Measurements from ENCODE around the gene FGF12.

Gene FGF12

GRCh38 chr3:192365571-192365970, 361.8 kb downstream of the FGF12 start:
- in situ Hi-C loops (cut with HindIII; ENCODE audit: low sequenced_read_pairs): no loop called here

- in situ Hi-C loops (cut with HindIII; ENCODE audit: low sequenced_read_pairs): no loop called here
Observed at GRCh38 chr3:192364316-192364715, 363.0 kb downstream of the FGF12 start.

DNA sequence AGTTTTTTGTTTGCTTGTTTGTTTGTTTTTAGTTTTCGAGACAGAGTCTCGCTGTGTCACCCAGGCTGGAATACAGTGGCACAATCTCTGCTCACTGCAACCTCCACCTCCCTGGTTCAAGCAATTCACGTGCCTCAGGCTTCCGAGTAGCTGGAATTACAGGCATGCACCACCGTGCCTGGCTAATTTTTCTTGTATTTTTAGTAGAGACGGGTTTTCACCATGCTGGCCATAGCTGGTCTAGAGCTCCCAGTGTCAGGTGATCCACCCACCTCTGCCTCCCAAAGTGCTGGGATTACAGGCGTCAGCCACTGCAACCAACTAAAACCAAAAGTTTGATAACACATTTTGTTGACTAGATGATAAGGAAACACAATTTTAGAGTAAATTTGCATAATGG, 372.7 kb downstream of the FGF12 start:
- in situ Hi-C loops (cut with HindIII; ENCODE audit: low sequenced_read_pairs): no loop called here

- in situ Hi-C loops (cut with HindIII; ENCODE audit: low sequenced_read_pairs): no loop called here
Observed at GRCh38 chr3:192352142-192352541, 375.2 kb downstream of the FGF12 start.

DNA sequence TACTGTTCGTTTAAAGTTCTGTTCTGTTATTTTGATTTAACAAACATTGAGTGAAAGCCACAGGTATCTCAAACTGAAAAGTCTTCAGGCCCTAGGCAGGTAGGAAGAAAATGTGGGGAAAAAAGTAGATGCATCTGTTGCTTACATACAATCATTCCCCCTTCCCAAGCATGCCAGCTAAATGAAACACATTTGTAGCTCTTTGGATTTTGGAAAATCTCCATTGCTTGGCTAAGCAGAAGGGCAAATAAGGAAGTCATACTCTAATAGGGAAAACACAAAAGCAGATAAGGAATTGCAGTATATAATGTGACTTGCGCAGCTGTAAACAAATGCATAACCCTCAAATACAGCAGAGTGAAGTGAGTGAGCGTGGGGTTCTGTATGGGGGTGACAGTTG, 375.9 kb downstream of the FGF12 start:
- in situ Hi-C loops (cut with HindIII; ENCODE audit: low sequenced_read_pairs): no loop called here

GRCh38 chr3:192340031-192340430, 387.3 kb downstream of the FGF12 start:
- in situ Hi-C loops (cut with HindIII; ENCODE audit: low sequenced_read_pairs): no loop called here

- in situ Hi-C loops (cut with HindIII; ENCODE audit: low sequenced_read_pairs): no loop called here
Observed at GRCh38 chr3:192339214-192339613, 388.1 kb downstream of the FGF12 start.

- in situ Hi-C loops (cut with HindIII; ENCODE audit: low sequenced_read_pairs): no loop called here
Observed at GRCh38 chr3:192336286-192336685, 391.1 kb downstream of the FGF12 start.

DNA sequence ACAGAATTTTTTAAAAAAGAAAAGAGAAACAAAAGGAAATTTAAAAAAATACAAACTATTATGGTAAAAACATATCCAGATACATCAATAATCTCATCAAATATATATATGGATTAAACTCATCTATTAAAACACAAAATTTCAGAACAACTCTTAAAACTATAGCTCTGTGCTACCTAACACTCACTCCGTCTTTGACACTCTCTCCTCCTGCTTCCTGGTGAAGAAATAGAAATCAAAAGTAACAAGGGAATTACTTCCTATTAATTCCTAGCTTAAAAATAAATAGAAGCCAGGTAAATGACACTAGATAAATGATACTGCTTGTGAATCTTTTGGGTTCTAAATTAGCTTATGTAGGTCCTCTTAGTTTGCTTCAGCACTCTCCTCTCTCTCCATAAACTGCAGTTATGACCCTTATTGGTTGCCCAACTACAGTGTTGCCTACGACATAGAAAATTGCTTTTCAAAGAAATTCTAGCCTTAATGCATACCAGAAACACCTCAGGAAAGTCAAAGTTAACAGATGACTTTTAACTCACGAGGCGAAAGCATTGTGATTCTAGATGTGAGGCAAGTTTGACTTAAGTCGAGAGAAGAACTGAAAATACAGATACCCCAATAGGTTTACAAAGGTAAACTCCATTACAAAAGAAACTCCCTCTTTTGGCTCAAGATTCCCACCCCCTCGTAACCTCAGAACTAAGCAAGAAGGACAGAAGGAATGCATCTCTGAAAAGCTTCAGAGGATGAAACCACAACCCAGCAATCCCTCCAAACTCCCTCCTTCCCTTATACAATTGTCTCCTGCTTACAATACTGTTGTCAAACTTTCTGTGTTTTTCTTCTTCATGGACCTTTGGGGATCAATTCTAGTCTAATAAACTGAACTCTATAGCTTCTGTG, 394.7 kb downstream of the FGF12 start:
- in situ Hi-C loops (cut with HindIII; ENCODE audit: low sequenced_read_pairs): no loop called here

- in situ Hi-C loops (cut with HindIII; ENCODE audit: low sequenced_read_pairs): no loop called here
Observed at GRCh38 chr3:192331749-192332385, 395.5 kb downstream of the FGF12 start.

GRCh38 chr3:192326656-192327055, 400.7 kb downstream of the FGF12 start:
- in situ Hi-C loops (cut with HindIII; ENCODE audit: low sequenced_read_pairs): no loop called here

GRCh38 chr3:192317564-192317963, 409.8 kb downstream of the FGF12 start:
- in situ Hi-C loops (cut with HindIII; ENCODE audit: low sequenced_read_pairs): no loop called here

GRCh38 chr3:192313605-192314004, 413.7 kb downstream of the FGF12 start:
- in situ Hi-C loops (cut with HindIII; ENCODE audit: low sequenced_read_pairs): no loop called here

DNA sequence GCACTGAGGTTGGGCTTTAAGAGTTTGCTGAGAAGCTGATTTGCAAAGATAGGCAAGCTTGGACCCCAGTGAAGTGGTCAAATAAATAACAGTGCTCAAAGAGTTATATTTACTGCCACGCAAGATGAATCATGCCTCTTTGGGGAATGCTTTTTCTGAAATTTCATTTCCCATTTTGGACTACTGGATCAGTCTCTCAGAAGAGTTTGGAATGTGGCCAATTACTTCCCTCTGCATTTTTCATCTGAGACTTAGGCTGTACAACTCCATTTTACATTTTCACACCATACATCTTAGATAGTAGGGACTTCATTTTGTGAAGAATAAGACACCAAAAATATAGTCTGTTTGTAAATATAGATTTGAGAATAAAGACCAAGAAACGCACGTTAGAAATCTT, 419.7 kb downstream of the FGF12 start:
- in situ Hi-C loops (cut with HindIII; ENCODE audit: low sequenced_read_pairs): no loop called here

GRCh38 chr3:192303235-192303634, 424.1 kb downstream of the FGF12 start:
- in situ Hi-C loops (cut with HindIII; ENCODE audit: low sequenced_read_pairs): no loop called here

- in situ Hi-C loops (cut with HindIII; ENCODE audit: low sequenced_read_pairs): no loop called here
Observed at GRCh38 chr3:192302721-192303120, 424.6 kb downstream of the FGF12 start.

GRCh38 chr3:192299921-192300320, 427.4 kb downstream of the FGF12 start:
- in situ Hi-C loops (cut with HindIII; ENCODE audit: low sequenced_read_pairs): no loop called here

- in situ Hi-C loops (cut with HindIII; ENCODE audit: low sequenced_read_pairs): no loop called here
Observed at GRCh38 chr3:192296845-192297244, 430.5 kb downstream of the FGF12 start.

GRCh38 chr3:192284443-192285072, 442.8 kb downstream of the FGF12 start:
- in situ Hi-C loops (cut with HindIII; ENCODE audit: low sequenced_read_pairs): no loop called here

DNA sequence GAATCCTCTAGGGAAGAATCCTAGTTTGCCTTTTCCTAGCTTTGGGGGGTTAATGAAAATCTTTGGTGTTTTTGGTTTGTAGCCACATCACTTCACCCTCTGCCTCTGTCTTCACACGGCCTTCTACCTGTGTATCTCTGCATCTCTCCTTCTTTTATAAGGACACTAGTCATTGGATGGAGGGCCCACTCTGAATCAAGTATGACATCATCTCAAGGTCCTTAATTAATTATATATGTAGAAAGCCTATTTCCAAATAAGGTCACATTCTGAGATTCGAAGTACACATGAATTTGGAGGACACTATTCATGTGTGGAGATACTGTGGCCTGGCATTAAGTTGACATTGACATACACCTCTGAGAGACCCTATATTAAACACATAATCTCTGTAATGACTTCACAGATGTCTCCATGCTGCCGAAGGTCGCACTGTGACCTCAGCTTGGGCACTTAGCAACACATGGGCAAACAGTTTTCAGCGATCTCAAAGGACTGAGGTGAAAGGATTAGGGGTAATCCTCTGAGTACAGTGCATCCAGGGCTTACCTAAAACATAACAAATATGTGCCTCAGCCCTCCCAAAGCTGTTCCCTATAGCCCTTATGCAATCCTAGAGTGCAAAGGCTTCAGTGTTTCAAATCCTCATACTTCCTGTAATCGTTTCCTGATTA, 446.0 kb downstream of the FGF12 start:
- in situ Hi-C loops (cut with HindIII; ENCODE audit: low sequenced_read_pairs): no loop called here

DNA sequence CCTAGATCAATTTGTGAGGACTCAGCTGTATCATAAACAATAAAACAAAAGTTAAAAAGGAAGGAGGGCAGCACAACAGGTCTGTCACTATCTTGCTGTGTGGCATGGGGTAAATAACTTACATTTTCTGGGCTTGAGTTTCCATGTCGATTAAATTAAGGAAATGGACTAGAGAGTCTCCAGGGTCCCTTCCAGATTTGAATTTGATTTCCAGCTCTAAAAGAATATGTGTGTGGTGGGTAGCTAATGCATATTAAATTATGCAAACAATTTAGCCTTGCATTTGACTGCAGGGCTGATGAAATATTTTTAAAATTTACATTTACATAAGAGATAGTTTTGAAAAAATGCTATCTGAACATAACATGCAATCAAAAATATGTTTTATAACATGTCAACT, 447.7 kb downstream of the FGF12 start:
- in situ Hi-C loops (cut with HindIII; ENCODE audit: low sequenced_read_pairs): no loop called here
